22Rv1 (cell line): Measurements from ENCODE around the gene PER1.
"Not testable (repeated sequence)": the region's sequence is repeated elsewhere in the genome, so short reads cannot be mapped to it uniquely, and the experiment has no call there.

Experiments
- CTCF ChIP-seq: fragments of 450-650 bp; IDR thresholded peaks from 2 replicates; pipeline ENCODE4 v1.5.1; 2017; ENCODE audit warnings: mild to moderate bottlenecking
- ZFX ChIP-seq: fragments of 450-650 bp; IDR thresholded peaks from 2 replicates; pipeline ENCODE4 v1.6.1; 2017; ENCODE audit warnings: antibody characterized with exemption, borderline replicate concordance

DNA sequence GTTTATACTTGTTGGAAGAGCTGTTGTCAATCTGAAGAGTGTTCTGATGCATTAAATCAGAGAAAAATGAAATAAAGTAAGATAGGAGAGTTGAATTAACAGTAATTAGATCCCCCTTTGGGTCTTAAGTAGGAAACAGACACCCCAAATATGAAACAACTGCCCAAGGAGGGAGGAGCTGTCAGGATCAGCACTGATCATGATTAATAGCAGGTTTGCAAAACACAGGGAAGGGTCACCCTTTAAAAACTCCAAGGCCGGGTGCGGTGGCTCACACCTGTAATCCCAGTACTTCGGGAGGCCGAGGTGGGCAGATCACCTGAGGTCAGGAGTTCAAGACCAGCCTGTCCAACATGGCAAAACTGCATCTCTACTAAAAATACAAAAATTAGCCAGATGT is 45.2 kb downstream of the PER1 start:
- not testable (repeated sequence) for TF ChIP-seq CTCF, ZFX
